Mucosa of descending colon (tissue), 3 donors: ENCODE results near the gene RTL3. TPM values are rescaled to one million over a fixed set of nuclear protein-coding genes. Genes with fewer than 3 reads are reported as not detected.
A peak's percentile ranks its signal among the peaks of the same experiment; 100 is the strongest.

Experiments used
- ATAC-seq: fragments of 200-7000 bp; cut with Tn5 transposase; one replicate; pipeline ENCODE4 v1.9.1; 2020; ENCODE audit warnings: mild to moderate bottlenecking, moderate library complexity
- DNase-seq, 3 donors: peaks; one replicate each; pipeline ENCODE4 v3.0.0-alpha.2; 2020
- H3K36me3 ChIP-seq: fragments of 200-600 bp; one replicate; pipeline ENCODE4 v1.8.0; 2021; ENCODE audit warnings: low read depth, mild to moderate bottlenecking
- H3K4me1 ChIP-seq: fragments of 200-600 bp; one replicate; pipeline ENCODE4 v1.8.0; 2021; ENCODE audit warnings: low read depth, mild to moderate bottlenecking
- H3K4me3 ChIP-seq: fragments of 200-600 bp; one replicate; pipeline ENCODE4 v1.8.0; 2021; ENCODE audit warnings: mild to moderate bottlenecking
- H3K9me3 ChIP-seq: fragments of 200-600 bp; one replicate; pipeline ENCODE4 v1.8.0; 2021; ENCODE audit warnings: mild to moderate bottlenecking
- CTCF ChIP-seq: fragments of 200-600 bp; IDR thresholded peaks from one replicate; pipeline ENCODE4 v1.8.0; 2022; ENCODE audit warnings: antibody characterized with exemption, mild to moderate bottlenecking
- intact Hi-C, 2 donors: fragments of 100-400 bp; cut with DNase I in 1 of 2; cut with micrococcal nuclease in 1 of 2; formaldehyde crosslinking; loops; one replicate each; pipeline versions ENCODE4 v1.11.0 to v1.11.1; 2022; cut with DNase I, micrococcal nuclease
- long read RNA-seq, 2 donors: library from polyadenylated mRNA; unstranded; transcript quantifications; one replicate each; pipeline ENCODE4 v2.0.0, GENCODE V29; 2019 to 2021
- total RNA-seq, 3 donors: library from RNA; stranded (reverse); fragmentation: NEBNext Ultra II Directional in 2 of 3; extraction: Animal tissue kit (Norgen Biotek cat#: 25700) in 2 of 3; gene quantifications; one replicate each; pipeline versions ENCODE4 v1.2.1 to v1.2.4, GENCODE V29; 2021 to 2023
- donor health status: DM: no; HTN: no; CAD: no; lungs with moderate emphysema.
- donor health status: DM: no; HTN: no; CAD: no.
- donor health status: DM: no; HTN: yes; CAD: no.

RTL3 gene, protein sequence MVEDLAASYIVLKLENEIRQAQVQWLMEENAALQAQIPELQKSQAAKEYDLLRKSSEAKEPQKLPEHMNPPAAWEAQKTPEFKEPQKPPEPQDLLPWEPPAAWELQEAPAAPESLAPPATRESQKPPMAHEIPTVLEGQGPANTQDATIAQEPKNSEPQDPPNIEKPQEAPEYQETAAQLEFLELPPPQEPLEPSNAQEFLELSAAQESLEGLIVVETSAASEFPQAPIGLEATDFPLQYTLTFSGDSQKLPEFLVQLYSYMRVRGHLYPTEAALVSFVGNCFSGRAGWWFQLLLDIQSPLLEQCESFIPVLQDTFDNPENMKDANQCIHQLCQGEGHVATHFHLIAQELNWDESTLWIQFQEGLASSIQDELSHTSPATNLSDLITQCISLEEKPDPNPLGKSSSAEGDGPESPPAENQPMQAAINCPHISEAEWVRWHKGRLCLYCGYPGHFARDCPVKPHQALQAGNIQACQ
- 1 to 10 TPM in 1 of 3 donors, not detected in 2; 1.1 TPM for total RNA-seq
- long read RNA-seq, donor 1, partial matches to known transcripts, result 0 of 1 reads
- long read RNA-seq, donor 1, other reads (novel, unspliced or antisense), result 1 of 1 reads
- long read RNA-seq, donor 2, result 0 reads

- no peak for TF ChIP-seq CTCF
- no peaks in the 10 kb centered on the region for H3K36me3 ChIP-seq
- no peaks in the 10 kb centered on the region for H3K4me1 ChIP-seq
- no peak within 1 kb of the TSS for H3K4me3 ChIP-seq
- no peaks in the 10 kb centered on the region for H3K9me3 ChIP-seq
- ATAC-seq (no peak), DNase-seq (no peak)
- intact Hi-C loops, result no loop called here
These were observed at the start of gene RTL3 for GRCh38 chrX:78658845-78659744. TSS of gene RTL3 (minus strand) at chrX:78659328. CDS start at chrX:78658420, 908 bp downstream.

- DNase-seq (no peak), ATAC-seq (no peak)
- no peak for TF ChIP-seq CTCF
- H3K4me3 ChIP-seq, result no peak overlapping the region
- intact Hi-C loops, result no loop called here
- no peaks in the 10 kb centered on the region for H3K9me3 ChIP-seq
- no peaks in the 10 kb centered on the region for H3K36me3 ChIP-seq
- no peaks in the 10 kb centered on the region for H3K4me1 ChIP-seq
These were observed 49.7 kb upstream of the RTL3 start for GRCh38 chrX:78708816-78709215.

DNA sequence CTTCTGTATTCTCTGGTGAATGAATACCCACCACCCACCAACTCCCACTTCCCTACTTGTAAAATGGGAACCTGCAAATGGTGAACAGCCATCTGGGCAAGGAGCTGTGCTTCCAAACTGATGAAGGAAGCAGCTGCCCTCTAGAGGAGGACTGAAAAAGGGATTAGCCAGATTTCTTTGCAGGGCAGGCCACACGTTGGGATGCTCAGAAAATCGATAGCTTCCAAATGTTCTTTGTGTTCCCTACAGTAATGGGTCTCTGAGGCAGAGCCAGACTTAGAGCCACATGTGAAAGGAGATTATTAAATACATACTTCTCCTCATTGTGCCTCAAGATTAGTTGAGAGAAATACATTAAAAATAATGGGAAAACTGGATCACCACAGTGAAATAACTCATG lies 49.1 kb upstream of the RTL3 start:
- TF ChIP-seq CTCF, result no peak
- Histone ChIP-seq H3K9me3 (no peaks in the 10 kb centered on the region), H3K36me3 (no peaks in the 10 kb centered on the region), H3K4me3 (no peak overlapping the region), H3K4me1 (no peaks in the 10 kb centered on the region)
- intact Hi-C loops, result no loop called here
- DNase-seq (peak in 1 of 3 donors; percentile 14), ATAC-seq (peak; percentile 24)

DNA sequence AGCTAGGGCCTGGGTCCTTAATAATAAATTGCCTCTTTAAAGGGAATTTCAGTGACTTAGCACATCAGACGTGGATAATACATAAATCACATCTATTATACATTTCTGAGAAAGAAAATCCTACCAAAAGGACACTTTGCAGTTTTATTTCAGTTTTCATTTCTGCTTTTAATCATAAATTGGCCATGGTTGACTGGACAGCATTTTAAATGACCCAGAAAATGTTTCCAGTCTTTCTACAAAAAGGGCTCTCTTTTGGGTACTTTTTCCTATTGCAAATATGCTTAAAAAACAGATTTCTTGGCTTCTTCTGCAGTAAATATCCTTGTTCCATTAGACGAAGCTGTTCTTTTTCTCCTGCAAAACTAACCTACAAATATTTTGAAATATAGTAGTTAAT lies 46.9 kb upstream of the RTL3 start:
- Histone ChIP-seq H3K9me3 (no peaks in the 10 kb centered on the region), H3K4me1 (no peaks in the 10 kb centered on the region), H3K36me3 (no peaks in the 10 kb centered on the region), H3K4me3 (no peak overlapping the region)
- DNase-seq (no peak), ATAC-seq (no peak)
- no peak for TF ChIP-seq CTCF
- intact Hi-C loops, result no loop called here

- Histone ChIP-seq H3K9me3 (no peaks in the 10 kb centered on the region), H3K4me1 (no peaks in the 10 kb centered on the region), H3K36me3 (no peaks in the 10 kb centered on the region), H3K4me3 (no peak overlapping the region)
- intact Hi-C loops, result no loop called here
- DNase-seq (no peak), ATAC-seq (no peak)
- TF ChIP-seq CTCF, result no peak
These were observed 34.4 kb upstream of the RTL3 start for GRCh38 chrX:78693536-78693935.
